Psoas muscle (tissue), 8 donors: ENCODE data around the gene P3R3URF. TPM values are rescaled to one million over a fixed set of nuclear protein-coding genes. Genes with fewer than 3 reads are reported as not detected.

ENCODE experiments used
- ATAC-seq, 4 donors: fragments of 200-7000 bp; cut with Tn5 transposase; one replicate each; pipeline ENCODE4 v1.9.1; 2020; ENCODE audit warnings: moderate library complexity in 3 of 4, mild to moderate bottlenecking in 2 of 4
- DNase-seq, 2 donors: peaks; one replicate each; pipeline ENCODE4 v3.0.0-alpha.2; 2020
- H3K27ac ChIP-seq: fragments of 200-600 bp; one replicate; pipeline ENCODE4 v1.8.0; 2022
- H3K27me3 ChIP-seq, 3 donors: fragments of 200-600 bp in 1 of 3; one replicate each; pipeline versions ENCODE4 v1.6.1 to v1.8.0; 2013 to 2022; ENCODE audit warnings: low read length in 2 of 3, mild to moderate bottlenecking in 2 of 3, moderate library complexity in 1 of 3; ENCODE audit not compliant: insufficient read depth in 3 of 3
- H3K36me3 ChIP-seq, 2 donors: fragments of 200-600 bp in 1 of 2; one replicate each; pipeline versions ENCODE4 v1.6.1 to v1.8.0; 2013 to 2022; ENCODE audit warnings: low read depth in 1 of 2, mild to moderate bottlenecking in 1 of 2, moderate library complexity in 1 of 2; ENCODE audit not compliant: insufficient read depth in 1 of 2
- H3K4me1 ChIP-seq: fragments of 200-600 bp; one replicate; pipeline ENCODE4 v1.8.0; 2022
- H3K4me3 ChIP-seq: fragments of 200-600 bp; one replicate; pipeline ENCODE4 v1.8.0; 2022; ENCODE audit warnings: mild to moderate bottlenecking
- H3K9me3 ChIP-seq: fragments of 200-600 bp; one replicate; pipeline ENCODE4 v1.8.0; 2022
- WGBS, 3 donors: extraction: QIAGEN DNeasy Blood & Tissue Kit; methylation state at CpG; one replicate each; pipeline versions ENCODE4 v1.1.6 to v1.1.7; 2013; 5-methylcytosine and 5-hydroxymethylcytosine counted together
- intact Hi-C, 2 donors: fragments of 100-400 bp; cut with DNase I; formaldehyde crosslinking; loops; one replicate each; pipeline versions ENCODE4 v1.11.0 to v1.14.2; 2022
- polyA plus RNA-seq, 3 donors: library from polyadenylated mRNA; stranded (reverse); fragments of 200-250 nt; gene quantifications; one replicate each; pipeline ENCODE4 v1.2.3, GENCODE V29; 2013
- total RNA-seq, 4 donors: library from RNA; stranded (reverse); fragmentation: NEBNext Ultra II Directional in 2 of 4; extraction: Animal tissue kit (Norgen Biotek cat#: 25700) in 2 of 4; gene quantifications; one replicate each; pipeline versions ENCODE4 v1.2.1 to v1.2.4, GENCODE V29; 2021 to 2023
- TF ChIP-seq, protein P1 (sequence below): fragments of 200-600 bp; IDR thresholded peaks from one replicate; pipeline ENCODE4 v1.8.0; 2022; ENCODE audit warnings: antibody characterized with exemption
- donor health status: healthy with polysubstance abuse.
- donor health status: DM: no; HTN: no; CAD: no; lungs with moderate emphysema.
- donor health status: Bipolar disorder and iron deficiency.
- donor health status: healthy.
- donor health status: DM: yes; HTN: yes; CAD: no.
- donor health status: DM: no; HTN: no; CAD: no.
- donor health status: DM: no; HTN: no; CAD: no.
- donor health status: DM: yes; HTN: yes; CAD: no.

The P3R3URF gene
- total and polyA plus RNA-seq, 7 donors: not detected

- Histone ChIP-seq H3K27ac (peak overlapping the region; percentile 96), H3K27me3 (peaks cover 0 to 4% (median 0%) of the 10 kb centered on the region in 3 donors), H3K9me3 (no peaks in the 10 kb centered on the region), H3K4me3 (peak overlapping the region; percentile 80), H3K4me1 (peaks cover 26% of the 10 kb centered on the region), H3K36me3 (no peaks in the 10 kb centered on the region)
- no peak for DNase-seq
- intact Hi-C loops: loop anchor here (2.0 to 5.0 kb wide), 4 partner anchors 39 to 97 kb away; partner anchors contain the start of gene TSPAN1 (in 1 of the 2)
- ATAC-seq: no peak
- WGBS, 3 donors: 50 to 60% (median 53%) methylated on average over 3 of the region's 3 CpGs
- TF ChIP-seq, protein P1, sequence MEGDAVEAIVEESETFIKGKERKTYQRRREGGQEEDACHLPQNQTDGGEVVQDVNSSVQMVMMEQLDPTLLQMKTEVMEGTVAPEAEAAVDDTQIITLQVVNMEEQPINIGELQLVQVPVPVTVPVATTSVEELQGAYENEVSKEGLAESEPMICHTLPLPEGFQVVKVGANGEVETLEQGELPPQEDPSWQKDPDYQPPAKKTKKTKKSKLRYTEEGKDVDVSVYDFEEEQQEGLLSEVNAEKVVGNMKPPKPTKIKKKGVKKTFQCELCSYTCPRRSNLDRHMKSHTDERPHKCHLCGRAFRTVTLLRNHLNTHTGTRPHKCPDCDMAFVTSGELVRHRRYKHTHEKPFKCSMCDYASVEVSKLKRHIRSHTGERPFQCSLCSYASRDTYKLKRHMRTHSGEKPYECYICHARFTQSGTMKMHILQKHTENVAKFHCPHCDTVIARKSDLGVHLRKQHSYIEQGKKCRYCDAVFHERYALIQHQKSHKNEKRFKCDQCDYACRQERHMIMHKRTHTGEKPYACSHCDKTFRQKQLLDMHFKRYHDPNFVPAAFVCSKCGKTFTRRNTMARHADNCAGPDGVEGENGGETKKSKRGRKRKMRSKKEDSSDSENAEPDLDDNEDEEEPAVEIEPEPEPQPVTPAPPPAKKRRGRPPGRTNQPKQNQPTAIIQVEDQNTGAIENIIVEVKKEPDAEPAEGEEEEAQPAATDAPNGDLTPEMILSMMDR: no peak
These were observed 42.4 kb downstream of the P3R3URF start for GRCh38 chr1:46133781-46134350.

DNA sequence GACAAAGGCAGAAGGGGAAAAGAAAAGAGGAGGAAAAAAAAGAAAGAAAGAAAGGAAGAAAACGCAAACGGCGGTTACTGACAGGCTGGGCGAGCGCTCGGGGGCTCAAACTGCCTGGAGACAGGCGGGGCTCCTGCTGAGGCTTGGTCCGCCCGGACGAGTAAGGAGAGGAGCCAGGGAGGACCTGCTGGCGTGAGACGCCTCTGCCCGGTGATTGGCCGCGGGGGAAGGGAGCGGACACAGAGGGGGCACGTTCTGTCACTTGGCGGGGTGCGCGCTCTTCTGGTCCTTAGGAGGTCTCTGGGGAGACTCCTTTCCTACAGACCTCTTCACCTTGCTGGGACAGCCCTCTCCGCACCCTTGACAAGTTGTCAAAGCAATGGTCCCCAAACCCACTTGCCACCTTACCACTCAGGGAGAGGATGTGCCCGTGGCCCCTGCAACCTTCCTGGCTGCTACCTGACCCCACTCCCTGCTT lies 43.1 kb downstream of the P3R3URF start:
- H3K27me3 ChIP-seq: peaks cover 0 to 4% (median 0%) of the 10 kb centered on the region in 3 donors
- TF ChIP-seq, protein P1: no peak
- peaks cover 30% of the 10 kb centered on the region for H3K4me1 ChIP-seq
- H3K36me3 ChIP-seq: no peaks in the 10 kb centered on the region
- no peaks in the 10 kb centered on the region for H3K9me3 ChIP-seq
- 0 to 2% (median 1%) methylated on average over 20 to 22 of the region's 22 CpGs for WGBS, 3 donors
- peak in 1 of 2 donors; percentile 71 for DNase-seq
- peak overlapping the region; percentile 80 for H3K4me3 ChIP-seq
- peak overlapping the region; percentile 96 for H3K27ac ChIP-seq
- ATAC-seq: peak; percentile 59 to 69 (median 66)
- intact Hi-C loops: loop anchor here (2.0 to 5.0 kb wide), 4 partner anchors 40 to 96 kb away; partner anchors contain the start of gene TSPAN1 (in 1 of the 2)

GRCh38 chr1:46132529-46133180 lies 43.6 kb downstream of the P3R3URF start, which contains the start of gene PIK3R3:
Gene PIK3R3, minus strand, starts transcription at chr1:46132629. Its CDS starts 677 bp downstream, at chr1:46131952.
- 0 to 1% (median 0%) methylated on average over 41 to 55 of the region's 55 CpGs for WGBS, 3 donors
- Histone ChIP-seq H3K27ac (peak within 1 kb of the TSS; percentile 96), H3K4me1 (peaks cover 36% of the 10 kb centered on the region), H3K4me3 (peak within 1 kb of the TSS; percentile 80), H3K27me3 (peaks cover 0 to 4% (median 0%) of the 10 kb centered on the region in 3 donors), H3K9me3 (no peaks in the 10 kb centered on the region), H3K36me3 (no peaks in the 10 kb centered on the region)
- ATAC-seq: peak; percentile 94 to 99 (median 96)
- intact Hi-C loops: loop anchor here (2.0 to 5.0 kb wide), 4 partner anchors 40 to 95 kb away; partner anchors contain the start of gene TSPAN1 (in 1 of the 2)
- TF ChIP-seq, protein P1: no peak
- peak; percentile 98 to 99 for DNase-seq

DNA sequence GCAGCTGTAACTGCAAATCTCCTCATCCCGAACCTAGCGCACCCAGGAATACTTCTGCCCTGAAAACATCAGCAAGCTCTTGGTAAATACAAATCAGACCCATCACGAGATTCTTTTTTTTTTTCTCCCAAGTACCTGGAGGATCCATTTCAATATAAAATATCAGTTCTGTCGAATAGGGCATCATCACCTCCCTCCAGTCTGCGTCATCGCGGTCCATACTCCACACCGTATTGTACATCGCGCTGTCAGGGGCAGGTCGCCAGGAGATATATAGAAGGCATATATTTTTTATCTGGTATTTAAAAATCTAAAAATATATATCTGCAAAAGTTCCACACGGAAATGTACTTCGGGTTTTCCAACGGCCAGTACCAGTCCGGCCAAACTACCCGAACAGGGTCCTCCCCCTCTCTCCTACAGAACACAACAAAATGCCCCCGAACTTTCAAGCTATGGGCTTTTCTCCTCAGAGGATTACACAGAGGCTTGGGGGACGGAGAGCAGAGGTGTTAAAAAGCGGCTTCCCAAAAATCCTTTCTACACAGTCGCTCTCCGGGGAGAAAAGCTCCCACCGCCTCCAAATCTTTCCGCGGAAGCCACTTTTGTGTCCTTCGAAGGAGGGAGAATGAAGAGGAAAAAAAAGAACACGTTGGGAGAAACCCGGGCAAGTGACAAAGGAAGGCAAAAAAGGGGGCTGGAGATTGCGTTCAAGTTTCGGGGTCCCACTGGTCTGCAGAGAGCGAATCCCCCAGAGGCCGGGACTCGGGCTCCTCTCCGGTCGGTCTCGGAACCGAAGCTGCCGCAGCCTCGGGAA lies 44.4 kb downstream of the P3R3URF start:
- Histone ChIP-seq H3K27me3 (peaks cover 0 to 4% (median 0%) of the 10 kb centered on the region in 3 donors), H3K36me3 (no peaks in the 10 kb centered on the region), H3K4me3 (peak overlapping the region; percentile 80), H3K9me3 (no peaks in the 10 kb centered on the region), H3K4me1 (peaks cover 36% of the 10 kb centered on the region), H3K27ac (peak overlapping the region; percentile 96)
- WGBS, 3 donors: 1% methylated on average over 31 to 38 of the region's 38 CpGs
- intact Hi-C loops: loop anchor here (2.0 to 5.0 kb wide), 4 partner anchors 41 to 95 kb away; partner anchors contain the start of gene TSPAN1 (in 1 of the 2)
- TF ChIP-seq, protein P1: no peak
- ATAC-seq (peak in 1 of 4 donors; percentile 8), DNase-seq (no peak)
